Fibroblast of villous mesenchyme (primary cell): ENCODE data around the gene GOLGB1. TPM values are rescaled to one million over a fixed set of nuclear protein-coding genes. Genes with fewer than 3 reads are reported as not detected.
A peak's percentile ranks its signal among the peaks of the same experiment; 100 is the strongest.
"Not testable (repeated sequence)": the region's sequence is repeated elsewhere in the genome, so short reads cannot be mapped to it uniquely, and the experiment has no call there.

ENCODE experiments used
- DNase-seq: peaks from one replicate; pipeline ENCODE4 v3.0.0-alpha.2; 2010; ENCODE audit warnings: low read depth
- H3K4me3 ChIP-seq: 2 replicates; pipeline ENCODE4 v1.5.1; 2011; ENCODE audit warnings: low read depth, mild to moderate bottlenecking, low read length
- CTCF ChIP-seq: IDR thresholded peaks from 2 replicates; pipeline ENCODE4 v1.5.1; 2012; ENCODE audit warnings: low read depth, mild to moderate bottlenecking, low read length; ENCODE audit not compliant: insufficient read depth
- total RNA-seq: library from RNA; depleted of rRNA; stranded (reverse); fragments of >200 nt; gene quantifications from 2 replicates; pipeline ENCODE4 v1.2.3, GENCODE V29; 2012

Gene GOLGB1, protein sequence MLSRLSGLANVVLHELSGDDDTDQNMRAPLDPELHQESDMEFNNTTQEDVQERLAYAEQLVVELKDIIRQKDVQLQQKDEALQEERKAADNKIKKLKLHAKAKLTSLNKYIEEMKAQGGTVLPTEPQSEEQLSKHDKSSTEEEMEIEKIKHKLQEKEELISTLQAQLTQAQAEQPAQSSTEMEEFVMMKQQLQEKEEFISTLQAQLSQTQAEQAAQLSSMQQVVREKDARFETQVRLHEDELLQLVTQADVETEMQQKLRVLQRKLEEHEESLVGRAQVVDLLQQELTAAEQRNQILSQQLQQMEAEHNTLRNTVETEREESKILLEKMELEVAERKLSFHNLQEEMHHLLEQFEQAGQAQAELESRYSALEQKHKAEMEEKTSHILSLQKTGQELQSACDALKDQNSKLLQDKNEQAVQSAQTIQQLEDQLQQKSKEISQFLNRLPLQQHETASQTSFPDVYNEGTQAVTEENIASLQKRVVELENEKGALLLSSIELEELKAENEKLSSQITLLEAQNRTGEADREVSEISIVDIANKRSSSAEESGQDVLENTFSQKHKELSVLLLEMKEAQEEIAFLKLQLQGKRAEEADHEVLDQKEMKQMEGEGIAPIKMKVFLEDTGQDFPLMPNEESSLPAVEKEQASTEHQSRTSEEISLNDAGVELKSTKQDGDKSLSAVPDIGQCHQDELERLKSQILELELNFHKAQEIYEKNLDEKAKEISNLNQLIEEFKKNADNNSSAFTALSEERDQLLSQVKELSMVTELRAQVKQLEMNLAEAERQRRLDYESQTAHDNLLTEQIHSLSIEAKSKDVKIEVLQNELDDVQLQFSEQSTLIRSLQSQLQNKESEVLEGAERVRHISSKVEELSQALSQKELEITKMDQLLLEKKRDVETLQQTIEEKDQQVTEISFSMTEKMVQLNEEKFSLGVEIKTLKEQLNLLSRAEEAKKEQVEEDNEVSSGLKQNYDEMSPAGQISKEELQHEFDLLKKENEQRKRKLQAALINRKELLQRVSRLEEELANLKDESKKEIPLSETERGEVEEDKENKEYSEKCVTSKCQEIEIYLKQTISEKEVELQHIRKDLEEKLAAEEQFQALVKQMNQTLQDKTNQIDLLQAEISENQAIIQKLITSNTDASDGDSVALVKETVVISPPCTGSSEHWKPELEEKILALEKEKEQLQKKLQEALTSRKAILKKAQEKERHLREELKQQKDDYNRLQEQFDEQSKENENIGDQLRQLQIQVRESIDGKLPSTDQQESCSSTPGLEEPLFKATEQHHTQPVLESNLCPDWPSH (N-terminal part only)
- total RNA-seq: 51.8 and 60.6 TPM in 2 replicates

GRCh38 chr3:121749276-121750086, at the start of gene GOLGB1:
Gene GOLGB1 (minus strand): TSS chr3:121749741. CDS start chr3:121730971, 18,770 bp downstream.
- TF ChIP-seq CTCF: no peak
- peak within 1 kb of the TSS; percentile 76 for H3K4me3 ChIP-seq
- peak; percentile 100 for DNase-seq

GRCh38 chr3:121796970-121797369, 47.4 kb upstream of the GOLGB1 start:
- DNase-seq: no peak
- H3K4me3 ChIP-seq: no peak overlapping the region
- no peak for TF ChIP-seq CTCF

DNA sequence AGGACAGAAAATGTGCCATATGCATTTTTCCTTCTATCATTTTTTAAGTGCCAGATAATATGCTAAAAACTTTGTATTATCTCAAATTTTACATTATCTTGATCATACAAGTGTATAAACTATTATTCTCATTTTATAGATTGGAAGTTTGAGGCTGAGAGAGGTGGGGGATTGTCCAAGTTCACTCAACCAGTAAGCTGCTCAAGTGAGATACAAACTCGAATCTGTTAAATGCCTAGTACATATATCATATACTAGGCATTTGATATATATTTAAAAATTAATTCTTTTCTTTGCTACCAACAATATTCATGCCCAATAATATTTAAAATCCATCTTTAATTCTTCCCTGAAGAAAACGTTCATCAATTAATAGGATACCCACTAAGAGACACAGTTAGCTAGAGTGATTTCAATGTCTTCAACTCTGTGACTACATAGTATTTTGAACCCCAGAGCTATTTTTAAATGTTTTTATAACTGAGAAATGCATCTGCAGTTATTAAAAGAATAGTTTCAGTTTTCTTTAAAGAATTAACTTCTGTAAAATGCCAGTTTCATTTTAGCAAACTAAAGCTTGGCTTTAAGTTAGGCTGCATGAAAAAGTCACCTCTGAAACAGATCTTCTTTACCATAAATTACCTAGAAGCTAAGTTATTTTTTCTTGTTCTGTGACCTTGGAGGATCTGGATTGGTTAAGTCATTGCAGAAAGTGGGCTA, 44.9 kb upstream of the GOLGB1 start:
- H3K4me3 ChIP-seq: no peak overlapping the region
- no peak for DNase-seq
- no peak for TF ChIP-seq CTCF

DNA sequence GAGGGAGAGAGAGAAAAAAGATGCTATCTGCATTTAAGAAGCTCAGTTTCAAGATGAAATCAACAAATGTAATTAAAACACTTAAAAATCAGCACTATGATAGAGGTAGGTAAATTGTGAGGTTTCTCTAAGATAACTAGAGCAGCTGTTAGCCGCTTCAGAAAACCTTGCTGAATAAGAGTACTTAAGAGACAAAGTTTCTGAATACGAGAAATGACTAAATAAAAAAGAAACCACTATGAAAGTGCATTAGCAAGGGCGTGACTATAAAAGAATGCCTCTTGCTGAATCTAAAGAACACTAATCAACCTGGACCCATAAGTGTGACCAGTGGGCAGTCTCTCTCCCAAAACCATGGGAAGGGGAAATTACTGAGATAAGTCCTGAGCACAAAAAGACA, 43.5 kb upstream of the GOLGB1 start:
- TF ChIP-seq CTCF: no peak
- DNase-seq: no peak
- H3K4me3 ChIP-seq: no peak overlapping the region

DNA sequence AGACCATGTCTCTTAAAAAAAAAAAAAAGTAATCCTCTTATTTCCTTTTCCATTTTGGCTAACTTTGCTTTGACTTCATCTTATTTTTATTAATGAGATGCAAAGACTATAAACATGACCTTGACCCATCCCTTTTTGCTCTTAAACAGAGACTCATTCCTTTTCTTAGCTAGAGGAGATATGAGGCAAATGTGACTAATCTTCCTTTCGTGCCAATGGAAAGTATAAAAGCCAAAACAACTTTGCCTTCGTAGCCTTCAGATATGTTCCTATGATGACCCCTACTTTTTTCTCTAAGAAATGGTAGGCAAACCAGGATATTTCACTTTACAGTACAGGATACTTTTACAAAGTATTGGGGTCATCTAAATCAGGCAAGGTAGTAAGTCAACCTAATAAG, 36.9 kb upstream of the GOLGB1 start:
- TF ChIP-seq CTCF: no peak
- no peak overlapping the region for H3K4me3 ChIP-seq
- DNase-seq: peak; percentile 17

DNA sequence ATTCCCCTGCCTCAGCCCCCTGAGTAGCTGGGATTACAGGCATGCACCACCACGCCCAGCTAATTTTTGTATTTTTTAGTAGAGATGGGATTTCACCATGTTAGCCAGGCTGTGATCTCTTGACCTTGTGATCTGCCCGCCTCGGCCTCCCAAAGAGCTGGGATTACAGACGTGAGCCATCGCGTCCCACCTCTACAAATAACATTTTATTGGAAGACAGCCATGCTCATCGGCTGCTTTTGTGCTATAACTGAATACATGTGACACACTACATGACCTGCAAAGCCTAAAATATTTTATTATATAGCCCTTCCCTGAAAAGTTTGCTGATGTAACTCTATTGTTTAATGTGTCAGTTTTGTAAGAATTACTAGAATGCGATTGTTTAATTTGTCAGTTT, 33.2 kb upstream of the GOLGB1 start:
- not testable (repeated sequence) for H3K4me3 ChIP-seq, DNase-seq
